ENCODE results near the gene SLC7A14.

Gene SLC7A14

GRCh38 chr3:170473358-170473757 lies 112.5 kb downstream of the SLC7A14 start:
- no peak overlapping the region for H3K4me3 ChIP-seq (ENCODE audit: low read depth, low read length)

GRCh38 chr3:170471149-170471548 lies 114.7 kb downstream of the SLC7A14 start:
- H3K4me3 ChIP-seq (ENCODE audit: low read depth, low read length), result no peak overlapping the region

GRCh38 chr3:170470063-170471016 lies 115.5 kb downstream of the SLC7A14 start:
- H3K4me3 ChIP-seq (ENCODE audit: low read depth, low read length), result no peak overlapping the region

DNA sequence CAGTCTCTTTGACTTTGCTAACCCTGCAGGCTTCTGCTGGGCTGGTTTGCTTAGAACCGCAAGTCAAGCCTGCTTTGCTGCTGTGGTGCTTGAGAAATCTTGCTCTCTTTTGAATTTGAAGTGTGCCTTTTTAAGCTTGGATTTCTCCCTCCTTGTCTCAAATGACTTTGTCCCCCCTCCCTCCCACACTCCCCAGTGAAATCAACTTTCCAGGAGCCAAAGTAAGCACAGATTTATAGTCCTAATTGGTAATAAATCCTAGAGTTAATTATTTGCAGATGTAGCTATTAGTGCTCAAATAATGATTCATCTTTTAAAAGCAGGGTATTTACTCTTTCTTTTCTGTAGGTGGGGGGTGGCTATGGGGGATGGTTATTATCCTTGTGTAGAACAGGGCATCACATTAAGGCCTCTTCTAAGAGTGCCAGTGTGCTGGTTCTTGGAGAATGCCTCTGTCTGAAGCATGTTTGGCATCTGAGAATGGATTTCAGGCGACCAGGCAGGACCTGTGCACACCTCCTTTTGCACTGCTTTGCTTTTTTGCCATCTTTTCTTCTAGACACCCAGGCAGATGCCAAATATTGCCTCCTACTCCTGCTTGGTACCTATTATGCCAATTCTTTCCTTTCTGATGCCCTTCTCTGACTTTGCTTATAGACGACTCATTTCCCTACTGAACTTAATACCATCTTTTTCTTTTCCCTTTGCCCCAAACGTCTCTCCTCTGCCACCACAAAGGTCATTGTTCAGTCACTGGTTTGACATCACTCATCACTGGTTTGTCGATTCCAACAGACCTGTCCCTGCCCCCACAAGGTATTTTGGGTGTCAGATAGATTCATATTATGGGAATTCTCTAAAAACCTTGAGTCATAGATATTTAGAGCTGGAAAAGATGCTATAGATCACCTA lies 116.5 kb downstream of the SLC7A14 start:
- H3K4me3 ChIP-seq (ENCODE audit: low read depth, low read length), result no peak overlapping the region

- H3K4me3 ChIP-seq (ENCODE audit: low read depth, low read length), result no peak overlapping the region
Observed at GRCh38 chr3:170467571-170468147, 118.2 kb downstream of the SLC7A14 start.

DNA sequence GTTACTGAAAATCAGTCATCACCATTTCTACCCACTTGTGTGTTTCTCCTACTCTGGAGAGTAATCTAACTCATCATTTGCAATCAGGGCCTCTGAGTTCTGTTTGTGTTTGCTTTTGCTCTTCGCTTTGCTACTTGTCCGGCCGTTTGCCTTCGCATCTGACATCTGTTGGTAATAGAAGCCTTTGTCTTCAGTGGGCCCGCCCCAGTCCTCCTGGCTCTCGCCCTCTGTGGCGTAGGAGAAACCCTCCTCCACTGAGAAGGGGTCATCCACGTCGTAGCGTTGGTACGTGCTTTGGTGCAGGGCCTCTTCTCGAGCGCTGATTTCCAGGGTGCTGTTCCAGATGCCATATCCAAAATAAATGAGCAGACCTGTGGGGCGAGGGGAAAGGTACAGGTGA lies 118.9 kb downstream of the SLC7A14 start:
- no peak overlapping the region for H3K4me3 ChIP-seq (ENCODE audit: low read depth, low read length)

DNA sequence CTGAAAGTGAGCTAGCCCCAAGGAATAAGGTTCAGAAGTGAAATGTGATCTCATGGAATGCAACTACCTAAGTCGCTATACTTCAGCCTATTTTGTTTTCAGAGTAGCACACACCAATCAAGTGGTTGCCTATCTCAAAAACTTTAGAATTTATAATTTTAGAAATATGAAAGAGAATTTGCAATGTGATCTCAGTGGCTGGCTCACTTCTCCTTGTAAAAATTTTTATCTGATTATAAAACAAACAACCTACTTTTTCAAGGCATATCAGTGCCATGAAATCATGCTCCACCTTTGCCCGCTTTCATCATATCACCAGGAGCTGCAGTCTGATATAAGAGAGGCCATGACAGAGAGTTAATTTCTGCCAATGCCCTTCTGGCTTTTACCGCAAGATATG lies 119.9 kb downstream of the SLC7A14 start:
- no peak overlapping the region for H3K4me3 ChIP-seq (ENCODE audit: low read depth, low read length)

DNA sequence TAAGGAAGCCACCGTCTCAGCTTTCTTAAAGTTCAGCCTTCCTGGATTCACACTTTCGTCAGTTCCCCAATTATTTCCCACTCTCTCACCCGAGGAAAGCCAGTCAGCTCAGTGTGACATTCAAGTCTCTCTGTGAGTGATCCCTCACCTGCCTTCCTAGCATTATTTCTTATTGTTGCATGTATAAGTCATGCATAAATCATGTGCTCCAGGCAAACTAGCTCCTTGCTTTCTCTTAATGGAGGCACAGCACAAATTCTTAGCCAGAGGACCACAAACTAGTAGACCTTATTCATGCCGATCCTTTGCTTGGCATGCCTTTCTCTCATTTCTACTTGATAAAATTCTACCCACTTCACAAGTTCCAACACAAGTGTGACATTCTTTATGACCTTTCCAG lies 122.9 kb downstream of the SLC7A14 start:
- no peak overlapping the region for H3K4me3 ChIP-seq (ENCODE audit: low read depth, low read length)

- no peak overlapping the region for H3K4me3 ChIP-seq (ENCODE audit: low read depth, low read length)
Observed at GRCh38 chr3:170458285-170458684, 127.6 kb downstream of the SLC7A14 start.

DNA sequence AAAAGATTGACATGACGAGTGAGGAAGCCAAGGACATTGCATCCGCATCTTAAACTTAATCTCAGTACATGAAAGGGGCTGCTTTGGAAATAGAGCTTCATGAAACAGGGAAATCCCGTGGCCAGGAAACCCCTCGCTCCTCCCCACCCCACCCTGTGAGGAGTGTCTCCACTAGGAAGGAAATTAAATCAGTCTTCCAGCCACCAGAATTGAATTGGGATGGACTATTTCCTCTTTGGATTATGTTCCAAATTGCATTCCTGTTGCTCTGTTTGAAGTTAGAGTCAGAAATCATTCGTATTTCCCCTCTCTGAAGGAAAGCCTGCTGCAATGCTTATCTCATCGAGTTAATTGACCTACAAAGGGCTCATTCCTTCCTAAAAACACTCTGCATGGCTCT lies 131.4 kb downstream of the SLC7A14 start:
- no peak overlapping the region for H3K4me3 ChIP-seq (ENCODE audit: low read depth, low read length)

GRCh38 chr3:170450039-170450438 lies 135.8 kb downstream of the SLC7A14 start:
- no peak overlapping the region for H3K4me3 ChIP-seq (ENCODE audit: low read depth, low read length)

DNA sequence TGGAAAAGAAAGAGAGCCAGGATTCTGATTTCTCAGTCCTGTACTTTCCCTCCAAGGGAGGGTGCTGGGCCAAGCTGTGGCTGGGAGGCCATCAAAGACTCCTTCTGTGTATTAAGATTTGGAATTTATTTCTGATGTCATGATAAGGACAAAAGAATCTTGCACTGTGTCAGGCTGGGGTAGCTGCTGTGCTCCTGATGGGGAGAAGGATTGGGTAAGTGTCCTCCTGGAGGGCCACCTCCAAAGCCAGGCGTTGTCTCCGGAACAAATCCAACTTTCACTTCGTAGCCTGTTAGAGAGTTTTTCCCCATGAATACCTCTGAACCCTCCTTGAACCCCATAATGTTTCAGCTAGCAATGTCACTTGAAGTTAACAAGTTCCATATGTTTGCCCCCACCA lies 137.3 kb downstream of the SLC7A14 start:
- no peak overlapping the region for H3K4me3 ChIP-seq (ENCODE audit: low read depth, low read length)

DNA sequence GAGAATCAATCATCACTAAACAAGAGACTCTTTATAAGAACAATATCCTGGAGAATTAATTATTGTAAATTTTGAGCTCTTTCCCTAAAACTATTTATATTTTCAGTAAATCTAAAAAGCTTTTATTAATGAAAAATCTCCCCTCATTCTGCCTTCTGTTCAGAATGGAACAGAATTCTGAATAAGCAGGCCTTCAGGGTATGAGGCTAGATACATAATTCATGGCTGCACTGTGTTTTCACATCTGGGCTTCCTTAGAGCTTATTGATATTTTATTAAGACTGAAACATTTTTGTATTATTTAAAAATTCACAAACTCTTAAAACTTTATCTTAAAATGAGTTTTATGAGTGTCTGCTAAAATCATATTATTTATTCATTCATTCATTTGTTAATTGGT lies 142.4 kb downstream of the SLC7A14 start:
- no peak overlapping the region for H3K4me3 ChIP-seq (ENCODE audit: low read depth, low read length)

- no peak overlapping the region for H3K4me3 ChIP-seq (ENCODE audit: low read depth, low read length)
Observed at GRCh38 chr3:170442947-170443346, 142.9 kb downstream of the SLC7A14 start.

DNA sequence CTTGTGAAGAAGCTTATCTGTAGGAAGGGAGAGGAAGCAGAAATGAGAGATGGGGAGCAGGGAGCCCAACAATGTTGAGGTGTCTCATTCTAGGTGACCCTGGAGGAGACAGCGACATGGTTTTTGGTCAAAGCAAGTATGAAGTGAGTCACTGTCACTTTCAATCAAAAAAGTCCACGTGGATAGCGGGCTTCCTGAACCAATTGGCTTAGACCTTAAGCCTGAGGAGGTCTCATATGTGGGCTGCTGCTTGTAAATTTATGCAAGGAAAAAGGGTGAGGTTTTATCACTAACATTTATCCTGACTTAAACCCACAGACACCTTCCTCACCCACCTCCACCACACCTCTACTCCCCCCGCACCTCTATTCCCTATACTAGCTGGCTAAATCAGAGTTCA lies 144.5 kb downstream of the SLC7A14 start:
- no peak overlapping the region for H3K4me3 ChIP-seq (ENCODE audit: low read depth, low read length)

- no peak overlapping the region for H3K4me3 ChIP-seq (ENCODE audit: low read depth, low read length)
Observed at GRCh38 chr3:170440344-170440743, 145.5 kb downstream of the SLC7A14 start.

DNA sequence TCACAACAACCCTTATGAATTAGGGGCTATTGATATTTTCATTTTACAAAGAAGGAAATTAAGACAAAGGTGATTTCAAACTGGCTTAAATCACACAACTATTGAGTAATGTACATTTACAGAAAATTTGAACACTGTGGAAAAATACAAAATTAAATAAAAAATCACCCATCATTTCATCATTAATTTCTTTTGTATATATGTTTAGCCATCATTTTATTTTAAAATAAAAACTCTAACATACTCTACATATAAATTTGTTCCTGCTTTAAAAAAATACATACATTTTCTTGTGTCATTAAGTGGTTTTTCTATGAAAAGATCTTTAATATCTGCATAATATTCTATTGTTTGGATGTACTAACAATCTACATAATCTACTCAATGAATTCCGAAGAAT lies 147.0 kb downstream of the SLC7A14 start:
- no peak overlapping the region for H3K4me3 ChIP-seq (ENCODE audit: low read depth, low read length)

GRCh38 chr3:170437696-170438407 lies 148.0 kb downstream of the SLC7A14 start:
- no peak overlapping the region for H3K4me3 ChIP-seq (ENCODE audit: low read depth, low read length)

GRCh38 chr3:170437176-170437575 lies 148.7 kb downstream of the SLC7A14 start:
- no peak overlapping the region for H3K4me3 ChIP-seq (ENCODE audit: low read depth, low read length)

GRCh38 chr3:170436697-170437096 lies 149.2 kb downstream of the SLC7A14 start:
- no peak overlapping the region for H3K4me3 ChIP-seq (ENCODE audit: low read depth, low read length)

- H3K4me3 ChIP-seq (ENCODE audit: low read depth, low read length), result no peak overlapping the region
Observed at GRCh38 chr3:170432416-170432815, 153.5 kb downstream of the SLC7A14 start.

Data from iPS-11a (cell line).